Effector memory CD4-positive, alpha-beta T cell (primary cell): ENCODE data around the gene LRCH1.

Source experiments
- DNase-seq, 3 donors: peaks; one replicate each; pipeline ENCODE4 v3.0.0-alpha.2; 2020
- H3K27ac ChIP-seq: 2 replicates; pipeline ENCODE4 v1.7.0; 2013; ENCODE audit warnings: mild to moderate bottlenecking, low read length, moderate library complexity; ENCODE audit not compliant: insufficient read depth, poor library complexity, severe bottlenecking
- H3K27me3 ChIP-seq: replicated peaks from 2 replicates; pipeline ENCODE4 v1.7.0; 2013; ENCODE audit warnings: mild to moderate bottlenecking, low read length; ENCODE audit not compliant: insufficient read depth, control insufficient read depth, poor library complexity, severe bottlenecking
- H3K36me3 ChIP-seq: 2 replicates; pipeline ENCODE4 v1.7.0; 2013; ENCODE audit warnings: mild to moderate bottlenecking, low read length, moderate library complexity; ENCODE audit not compliant: control insufficient read depth, insufficient read depth
- H3K4me1 ChIP-seq: 2 replicates; pipeline ENCODE4 v1.7.0; 2013; ENCODE audit warnings: low read length, mild to moderate bottlenecking; ENCODE audit not compliant: control insufficient read depth, insufficient read depth, poor library complexity, severe bottlenecking
- H3K4me3 ChIP-seq: 2 replicates; pipeline ENCODE4 v1.7.0; 2013; ENCODE audit warnings: low read length, low read depth, mild to moderate bottlenecking; ENCODE audit not compliant: insufficient read depth, poor library complexity, severe bottlenecking
- H3K9me3 ChIP-seq: 2 replicates; pipeline ENCODE4 v1.7.0; 2013; ENCODE audit warnings: mild to moderate bottlenecking, low read length, moderate library complexity; ENCODE audit not compliant: control insufficient read depth

Gene LRCH1

DNA sequence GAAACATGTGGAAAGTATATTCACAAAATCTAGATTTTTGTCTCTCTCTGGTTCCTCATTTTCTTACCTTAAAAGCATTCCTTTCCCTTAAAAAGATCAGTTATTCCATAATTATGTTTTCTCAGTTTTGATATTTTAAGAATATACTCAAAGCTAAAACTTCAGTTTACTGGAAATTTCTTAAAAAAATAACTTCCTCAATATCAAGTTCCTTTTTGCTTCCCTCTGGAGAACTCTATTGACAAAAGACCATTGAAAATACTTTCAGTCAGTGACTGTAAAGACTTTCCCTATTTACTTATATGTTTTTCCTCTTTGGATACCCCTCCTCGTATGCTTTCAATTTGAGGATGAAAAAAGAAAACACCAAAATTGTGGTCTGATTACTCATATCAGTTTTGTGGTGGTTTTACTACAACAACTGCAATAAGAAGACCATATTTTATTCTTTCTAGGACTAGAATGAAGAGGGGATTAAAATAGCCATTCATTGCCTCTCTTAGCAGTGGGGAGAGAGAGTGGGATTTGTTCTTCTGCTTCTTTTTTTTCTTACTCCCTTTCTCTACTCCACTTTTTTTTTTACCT, 130.8 kb downstream of the LRCH1 start:
- DNase-seq, result no peak
- Histone ChIP-seq H3K4me3 (no peak overlapping the region), H3K9me3 (no peaks in the 10 kb centered on the region), H3K27ac (no peak overlapping the region), H3K36me3 (no peaks in the 10 kb centered on the region), H3K4me1 (no peaks in the 10 kb centered on the region), H3K27me3 (no peaks in the 10 kb centered on the region)

DNA sequence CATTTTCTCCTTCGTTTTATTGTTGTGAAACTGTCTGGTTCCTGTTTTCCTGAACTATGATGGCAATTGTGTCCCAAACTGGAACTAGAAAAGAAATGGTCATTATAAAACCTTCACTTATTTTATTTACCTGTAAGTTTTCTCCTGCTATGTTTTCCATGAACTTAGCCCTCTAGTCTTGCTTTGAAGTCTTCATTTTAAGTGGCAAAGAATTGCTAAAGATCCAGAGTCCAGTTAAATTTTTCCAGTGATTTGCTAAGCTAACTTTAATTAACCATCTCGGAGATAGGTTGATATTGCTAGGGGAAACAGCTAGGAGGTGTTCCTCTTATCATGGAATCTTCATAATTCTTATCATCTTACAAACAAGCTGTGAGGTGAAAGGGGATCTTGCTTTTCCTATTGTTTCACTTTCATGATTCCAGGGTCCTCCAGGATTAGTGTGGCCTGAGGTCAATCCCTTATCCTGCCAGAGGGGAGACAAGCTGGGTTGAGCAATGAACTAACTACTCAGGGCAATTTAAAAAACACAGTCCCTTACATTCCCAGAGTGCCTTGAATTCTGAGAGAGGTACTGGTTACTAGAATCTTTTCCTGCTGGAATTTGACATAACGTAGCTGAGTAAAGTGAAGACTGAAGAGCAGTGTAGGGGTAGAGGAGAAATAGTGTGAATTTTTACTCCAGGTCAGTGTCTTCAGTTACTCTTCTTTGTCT, 131.5 kb downstream of the LRCH1 start:
- Histone ChIP-seq H3K27ac (no peak overlapping the region), H3K27me3 (no peaks in the 10 kb centered on the region), H3K4me3 (no peak overlapping the region), H3K36me3 (no peaks in the 10 kb centered on the region), H3K9me3 (no peaks in the 10 kb centered on the region), H3K4me1 (no peaks in the 10 kb centered on the region)
- no peak for DNase-seq

DNA sequence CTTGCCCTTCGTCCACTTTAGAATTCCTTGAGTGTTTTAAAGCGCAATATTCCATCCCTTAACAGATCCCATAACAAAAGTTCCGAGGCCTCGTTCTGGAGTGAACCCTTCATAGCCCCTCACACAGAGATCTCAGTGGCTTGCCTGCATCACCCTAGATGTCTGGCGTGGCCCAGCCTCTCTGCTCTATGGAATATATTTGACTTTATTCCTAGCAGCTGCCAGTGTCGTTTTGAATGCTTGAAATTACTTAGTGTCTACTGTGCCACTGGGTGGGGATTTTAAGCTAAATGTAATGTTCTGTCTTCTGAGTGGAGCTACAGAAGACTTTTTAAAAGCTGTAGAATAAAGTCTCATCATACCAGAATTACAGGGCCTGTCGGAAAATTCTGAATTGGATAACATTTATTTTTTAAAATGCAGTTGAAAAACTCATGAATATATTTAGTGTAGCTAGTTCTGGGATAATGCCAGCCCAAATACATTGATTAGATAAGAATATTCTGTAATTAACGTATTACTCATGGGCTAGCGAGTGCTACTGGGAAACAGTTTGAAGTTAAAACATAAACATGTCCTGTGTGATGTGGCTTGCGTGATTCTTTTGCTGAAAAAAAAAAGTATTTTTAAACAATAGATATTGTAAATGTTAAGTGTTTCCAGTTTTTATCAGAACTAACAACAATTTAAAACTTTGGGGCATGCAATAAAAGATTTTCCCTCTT, 132.2 kb downstream of the LRCH1 start:
- Histone ChIP-seq H3K4me1 (no peaks in the 10 kb centered on the region), H3K27ac (no peak overlapping the region), H3K27me3 (no peaks in the 10 kb centered on the region), H3K4me3 (no peak overlapping the region), H3K9me3 (no peaks in the 10 kb centered on the region), H3K36me3 (no peaks in the 10 kb centered on the region)
- no peak for DNase-seq

DNA sequence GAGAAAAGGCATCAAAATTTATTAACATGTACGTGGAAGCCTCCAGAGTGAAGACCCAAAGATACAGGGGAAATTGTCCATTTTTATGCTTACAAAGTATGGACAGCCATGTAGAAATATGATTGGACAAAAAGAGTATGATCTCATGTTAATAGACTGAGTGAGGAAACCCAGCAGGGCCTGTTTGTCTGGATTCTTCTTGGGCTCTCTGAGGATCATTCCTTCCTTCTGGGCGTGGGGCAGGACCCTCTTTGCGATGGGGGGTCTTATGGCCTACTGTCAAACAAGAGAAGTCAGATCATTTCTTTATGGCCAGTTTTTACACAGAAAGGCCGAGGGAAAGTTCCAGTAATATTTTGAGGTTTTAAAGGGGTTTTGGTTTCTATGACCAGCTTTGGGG, 133.2 kb downstream of the LRCH1 start:
- H3K27ac ChIP-seq, result no peak overlapping the region
- no peaks in the 10 kb centered on the region for H3K4me1 ChIP-seq
- H3K4me3 ChIP-seq, result no peak overlapping the region
- H3K9me3 ChIP-seq, result no peaks in the 10 kb centered on the region
- no peaks in the 10 kb centered on the region for H3K36me3 ChIP-seq
- no peak for DNase-seq
- H3K27me3 ChIP-seq, result no peaks in the 10 kb centered on the region

DNA sequence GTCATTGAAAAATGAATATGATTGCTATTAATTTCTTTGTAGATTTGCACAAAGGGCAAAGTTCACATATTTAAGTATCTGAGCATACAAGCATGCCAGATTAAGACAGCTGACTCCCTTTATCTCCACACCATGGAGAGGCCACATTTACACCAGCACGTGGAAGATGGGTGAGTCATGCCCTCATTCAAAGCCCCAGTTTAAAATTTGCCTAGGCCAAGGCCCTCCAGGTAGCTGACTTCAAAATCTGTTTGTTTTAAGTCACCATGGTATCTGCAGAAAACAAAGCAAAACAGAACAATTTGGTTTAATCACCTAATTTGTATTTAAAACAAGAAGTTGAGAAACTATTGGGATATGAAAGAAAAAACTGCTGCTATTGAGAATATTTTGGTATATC, 134.8 kb downstream of the LRCH1 start:
- Histone ChIP-seq H3K36me3 (peaks cover 5% of the 10 kb centered on the region), H3K4me3 (no peak overlapping the region), H3K9me3 (no peaks in the 10 kb centered on the region), H3K27ac (no peak overlapping the region), H3K27me3 (no peaks in the 10 kb centered on the region), H3K4me1 (no peaks in the 10 kb centered on the region)
- DNase-seq, result no peak

DNA sequence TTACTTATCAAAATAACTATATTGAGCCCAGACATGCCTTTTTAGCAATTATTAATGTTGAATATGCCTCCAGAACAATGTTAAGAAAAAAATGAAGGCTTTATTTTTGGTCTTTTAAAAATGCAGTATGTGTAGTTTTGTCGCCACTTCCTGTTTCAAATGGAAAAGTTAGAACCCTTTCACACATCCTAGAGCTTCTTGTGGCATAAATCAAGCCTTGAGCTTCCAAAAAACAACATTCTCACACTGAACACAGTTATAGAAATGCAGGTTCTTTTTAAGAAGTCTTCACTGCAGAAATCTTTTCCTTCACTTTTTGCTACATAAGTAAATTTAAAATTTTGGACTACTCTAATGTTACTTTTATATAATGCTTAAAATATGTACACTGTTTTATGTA, 135.3 kb downstream of the LRCH1 start:
- no peaks in the 10 kb centered on the region for H3K4me1 ChIP-seq
- DNase-seq, result no peak
- no peak overlapping the region for H3K4me3 ChIP-seq
- no peaks in the 10 kb centered on the region for H3K9me3 ChIP-seq
- peaks cover 8% of the 10 kb centered on the region for H3K36me3 ChIP-seq
- H3K27me3 ChIP-seq, result no peaks in the 10 kb centered on the region
- no peak overlapping the region for H3K27ac ChIP-seq

DNA sequence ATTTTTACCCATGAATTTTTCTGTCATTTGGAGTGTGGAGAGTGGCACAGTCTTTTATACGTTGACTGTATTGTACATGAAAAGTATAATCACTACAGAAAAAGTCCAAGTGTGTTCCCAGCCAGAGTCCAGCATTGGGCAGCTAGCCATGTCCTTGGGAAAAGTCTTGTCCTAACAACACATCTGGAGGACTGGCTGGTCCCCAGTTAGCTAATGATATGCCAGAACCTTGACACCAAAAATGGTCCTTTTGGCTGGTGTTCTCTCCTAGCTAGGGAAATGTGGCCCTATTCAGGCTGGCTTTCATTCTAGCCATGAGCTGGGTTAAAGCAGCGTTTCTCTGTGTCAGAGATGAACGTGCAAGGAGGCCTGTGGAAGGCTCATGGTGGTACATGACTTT, 145.0 kb downstream of the LRCH1 start:
- no peak for DNase-seq
- Histone ChIP-seq H3K27ac (no peak overlapping the region), H3K4me1 (no peaks in the 10 kb centered on the region), H3K4me3 (no peak overlapping the region), H3K27me3 (no peaks in the 10 kb centered on the region), H3K9me3 (no peaks in the 10 kb centered on the region), H3K36me3 (peaks cover 53% of the 10 kb centered on the region)

DNA sequence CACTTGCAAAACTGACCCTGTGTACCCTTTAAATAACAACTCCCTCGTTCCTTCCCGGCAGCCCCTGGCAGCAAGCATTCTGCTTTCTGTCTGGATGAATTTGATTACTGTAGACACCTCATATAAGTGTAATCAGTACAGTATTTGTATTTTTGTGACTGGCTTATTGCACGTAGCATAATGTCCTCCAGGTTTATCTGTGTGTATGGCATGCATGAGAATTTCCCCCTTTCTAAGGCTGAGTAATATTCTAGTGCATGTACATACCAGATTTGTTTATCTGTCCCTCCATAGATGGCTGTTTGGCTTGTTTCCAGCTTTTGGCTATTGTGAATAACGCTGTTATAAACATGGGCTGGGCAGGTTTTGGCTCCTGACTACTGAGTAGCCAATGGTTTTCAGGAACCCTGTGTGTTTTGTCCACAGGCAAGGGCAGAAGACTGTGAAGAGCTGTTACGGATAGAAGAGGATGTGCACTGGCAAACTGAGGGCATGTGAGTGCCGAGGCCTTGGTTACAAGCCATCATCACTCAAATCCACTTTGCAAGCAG, 146.0 kb downstream of the LRCH1 start:
- no peak overlapping the region for H3K27ac ChIP-seq
- no peaks in the 10 kb centered on the region for H3K9me3 ChIP-seq
- peaks cover 50% of the 10 kb centered on the region for H3K36me3 ChIP-seq
- H3K27me3 ChIP-seq, result no peaks in the 10 kb centered on the region
- no peaks in the 10 kb centered on the region for H3K4me1 ChIP-seq
- no peak overlapping the region for H3K4me3 ChIP-seq
- DNase-seq, result no peak

DNA sequence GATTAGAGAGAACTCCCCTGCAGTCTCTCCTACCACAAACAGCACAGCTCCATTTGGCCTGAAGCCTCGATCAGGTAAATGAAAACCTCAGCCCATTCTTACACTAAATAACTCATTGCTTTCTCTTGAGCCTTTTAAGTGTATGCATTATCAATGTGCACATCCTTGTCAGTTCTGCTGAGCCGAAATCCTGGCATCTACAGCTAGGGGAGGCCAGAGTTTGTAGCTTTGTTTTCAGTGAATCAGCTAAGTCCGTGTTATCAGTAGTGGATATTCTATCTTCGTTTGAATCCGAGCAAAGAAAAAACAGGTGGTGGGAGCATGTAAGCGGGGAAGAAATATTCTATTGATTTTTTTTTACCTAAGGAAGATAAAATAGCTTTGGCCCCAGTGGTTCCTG, 159.6 kb downstream of the LRCH1 start:
- Histone ChIP-seq H3K4me3 (no peak overlapping the region), H3K36me3 (peaks cover 16% of the 10 kb centered on the region), H3K4me1 (no peaks in the 10 kb centered on the region), H3K27ac (no peak overlapping the region), H3K9me3 (no peaks in the 10 kb centered on the region), H3K27me3 (no peaks in the 10 kb centered on the region)
- no peak for DNase-seq

DNA sequence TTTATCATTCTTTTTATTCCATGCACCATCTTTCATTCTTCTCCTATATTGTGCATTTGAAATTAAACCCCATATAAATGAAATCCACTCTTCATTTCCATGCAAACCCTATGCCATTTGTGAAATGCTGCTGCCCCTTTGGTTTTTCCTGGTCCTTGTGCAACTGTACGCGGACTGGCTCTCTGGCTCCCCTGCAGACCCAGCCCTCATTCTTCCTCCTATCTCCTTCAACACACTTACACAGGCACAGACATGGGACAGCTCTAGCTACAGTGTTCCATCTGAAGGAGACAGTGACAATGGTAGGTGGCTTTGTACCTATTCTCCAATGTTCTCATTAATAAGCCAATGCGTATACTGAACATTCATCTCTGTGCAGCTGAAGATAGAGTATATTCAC, 162.4 kb downstream of the LRCH1 start:
- Histone ChIP-seq H3K27ac (no peak overlapping the region), H3K27me3 (no peaks in the 10 kb centered on the region), H3K4me3 (no peak overlapping the region), H3K36me3 (peaks cover 16% of the 10 kb centered on the region), H3K4me1 (no peaks in the 10 kb centered on the region), H3K9me3 (no peaks in the 10 kb centered on the region)
- DNase-seq, result no peak
